Stimulated activated CD8-positive, alpha-beta memory T cell treated with anti-CD3 and anti-CD28 coated beads, Interleukin-12 subunit alpha, Interleukin-12 subunit beta, amount 100 ng/mL, for 1 hour (primary cell): ENCODE results near the gene AUTS2.

Source experiments
- DNase-seq: peaks from one replicate; pipeline ENCODE4 v3.0.0-alpha.2; 2020; ENCODE audit warnings: low read depth

AUTS2 gene

DNA sequence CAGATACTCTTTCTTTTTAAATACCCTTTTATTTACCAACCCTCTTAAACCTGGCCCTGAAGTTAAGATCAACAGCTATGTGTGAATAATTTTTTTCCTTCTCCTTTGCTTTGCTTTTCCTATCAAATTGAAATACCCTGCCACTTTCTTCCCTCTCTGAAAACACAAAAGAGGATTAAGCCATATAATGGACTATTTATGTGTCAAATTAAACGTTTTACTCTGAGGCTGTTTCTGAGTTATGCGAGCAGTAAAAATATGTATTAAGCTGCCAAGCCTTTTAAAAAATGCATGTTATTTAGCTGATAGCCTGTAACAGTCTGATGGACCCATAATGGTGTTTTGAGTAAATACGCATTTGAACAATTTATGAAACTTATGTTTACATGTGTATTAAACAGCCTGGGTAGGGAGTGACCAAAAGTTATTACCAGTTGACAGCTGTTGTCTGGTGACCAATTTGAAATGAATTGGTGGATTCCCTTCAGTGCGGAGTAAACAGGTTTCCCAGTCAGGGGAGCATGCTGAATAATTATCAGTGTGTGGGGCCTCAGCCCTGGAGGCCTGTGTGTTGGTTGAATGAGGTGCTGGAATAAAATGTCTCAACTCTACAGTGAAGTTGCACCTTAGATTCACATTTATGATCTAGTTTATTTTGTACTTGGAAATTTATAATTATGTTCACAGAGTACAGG is 89.6 kb downstream of the AUTS2 start:
- DNase-seq, result no peak

DNA sequence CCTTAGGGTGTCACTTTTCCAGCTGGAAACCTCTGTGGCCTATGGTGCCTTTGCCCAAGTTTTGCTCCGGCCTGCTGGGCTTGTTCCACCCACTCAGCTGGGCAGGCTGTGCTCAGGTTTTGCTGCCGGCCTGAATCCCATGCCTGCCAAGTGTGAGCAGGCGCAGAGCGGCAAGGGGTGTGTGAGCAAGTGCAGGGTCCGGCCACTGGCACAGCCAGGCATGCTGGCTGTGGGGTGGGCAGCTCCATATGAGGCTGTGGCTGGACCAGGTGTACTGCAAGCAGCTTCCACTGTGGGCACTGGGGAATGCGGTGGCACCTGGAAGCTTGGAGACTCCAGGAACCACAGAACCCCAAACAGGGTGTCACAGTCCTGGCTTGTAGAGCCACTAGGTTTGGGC is 92.1 kb downstream of the AUTS2 start:
- DNase-seq, result no peak

DNA sequence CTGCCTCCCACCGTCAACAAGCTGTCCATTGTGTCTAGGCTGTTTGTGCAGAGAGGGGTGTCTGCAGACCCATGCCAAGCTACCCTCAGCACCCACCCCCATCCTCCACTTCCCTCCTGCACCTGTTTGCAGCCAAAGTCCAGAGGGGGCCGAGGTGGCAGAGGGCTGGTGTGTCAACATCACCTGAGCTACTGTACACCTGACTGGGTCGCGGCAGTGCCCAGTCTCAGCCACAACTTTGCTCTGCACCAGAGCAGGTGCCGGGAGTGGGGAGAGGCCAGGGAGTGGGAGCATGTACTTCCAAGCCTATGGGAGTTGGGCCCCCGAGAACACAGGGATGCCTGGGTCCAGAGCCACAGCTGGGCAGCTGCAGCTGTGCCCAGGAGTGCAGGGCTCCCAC is 93.1 kb downstream of the AUTS2 start:
- DNase-seq, result no peak

DNA sequence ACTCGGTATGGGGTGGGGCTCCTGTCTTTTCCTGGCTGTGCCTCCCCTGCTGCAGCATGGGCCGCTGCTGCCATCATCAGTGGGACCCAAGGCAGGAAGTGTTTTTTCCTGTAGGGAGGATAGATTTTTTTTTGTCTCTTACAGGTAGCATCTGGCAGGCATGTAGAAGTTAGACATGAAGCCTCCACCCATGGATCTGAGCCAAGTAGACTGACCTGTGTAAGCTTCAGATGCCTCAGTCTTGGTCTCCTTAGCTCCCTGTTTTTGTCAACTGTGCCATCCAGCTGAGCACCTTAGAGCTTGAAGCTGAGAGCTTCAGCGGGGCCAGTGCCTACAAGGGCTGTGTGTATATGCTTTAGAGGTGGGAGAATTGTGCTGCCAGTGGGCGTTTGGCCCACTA is 93.5 kb downstream of the AUTS2 start:
- DNase-seq, result no peak

DNA sequence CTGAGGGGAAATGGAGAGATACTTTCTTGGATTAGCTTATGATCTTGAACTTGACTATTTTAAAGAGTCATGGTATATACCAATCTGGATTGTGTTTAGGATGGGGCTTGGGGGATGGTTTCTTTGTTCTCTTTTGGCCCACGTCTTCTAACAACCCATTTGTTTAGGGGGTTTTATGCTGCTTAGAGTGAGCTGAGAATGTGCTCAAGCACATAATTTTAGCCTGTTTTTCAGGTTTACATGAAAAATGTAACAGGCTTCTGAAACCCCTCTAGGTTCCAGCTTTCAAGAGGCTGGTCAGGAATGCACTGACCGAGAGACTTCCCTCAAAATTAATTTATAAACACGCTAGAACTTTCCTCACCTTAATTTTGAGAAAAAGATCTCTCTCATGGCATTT is 94.3 kb downstream of the AUTS2 start:
- no peak for DNase-seq

DNA sequence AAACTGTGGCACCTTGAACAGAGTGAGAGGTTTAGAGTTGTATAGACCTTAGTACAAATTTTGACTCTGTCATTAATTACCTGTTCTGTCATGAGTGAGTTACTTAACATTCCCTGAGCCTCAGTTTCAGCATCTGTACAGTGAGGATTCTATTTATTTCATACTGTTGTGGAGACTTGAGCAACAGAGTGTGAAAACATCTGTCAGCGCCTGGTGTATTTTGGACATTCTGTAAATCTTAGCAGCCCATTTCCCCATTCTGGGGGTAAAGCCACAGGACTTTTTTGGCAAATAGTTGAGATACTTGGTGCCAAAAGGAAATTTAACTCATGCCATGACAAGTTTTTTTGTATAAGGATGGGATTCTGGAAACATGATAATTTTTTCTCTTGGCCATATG is 94.8 kb downstream of the AUTS2 start:
- no peak for DNase-seq

DNA sequence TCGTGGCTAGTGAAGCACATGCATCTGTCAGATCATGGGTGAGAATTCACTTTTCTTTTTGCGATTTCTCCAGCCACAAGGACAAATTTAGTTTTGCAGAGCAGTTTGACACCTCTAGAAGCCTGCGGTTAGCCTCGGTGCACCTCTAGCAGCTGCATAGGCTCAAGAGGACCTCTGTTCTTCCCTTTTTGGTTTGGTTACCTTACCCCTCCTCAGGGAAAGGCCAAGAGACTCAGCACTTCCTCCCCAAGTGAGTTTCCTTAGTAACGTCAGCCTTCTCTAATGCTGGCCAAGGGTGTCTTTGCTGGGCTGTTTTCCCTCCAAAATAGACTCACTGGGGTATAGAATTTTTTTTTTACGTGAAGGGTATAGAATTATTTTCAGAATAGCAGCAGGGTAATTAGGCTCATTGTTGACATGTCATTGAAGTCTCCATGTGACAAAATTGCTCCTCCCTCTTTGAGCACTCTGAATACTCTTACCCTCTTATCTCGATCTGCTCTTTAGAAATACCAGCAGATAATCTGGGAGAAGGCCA is 97.8 kb downstream of the AUTS2 start:
- no peak for DNase-seq

DNA sequence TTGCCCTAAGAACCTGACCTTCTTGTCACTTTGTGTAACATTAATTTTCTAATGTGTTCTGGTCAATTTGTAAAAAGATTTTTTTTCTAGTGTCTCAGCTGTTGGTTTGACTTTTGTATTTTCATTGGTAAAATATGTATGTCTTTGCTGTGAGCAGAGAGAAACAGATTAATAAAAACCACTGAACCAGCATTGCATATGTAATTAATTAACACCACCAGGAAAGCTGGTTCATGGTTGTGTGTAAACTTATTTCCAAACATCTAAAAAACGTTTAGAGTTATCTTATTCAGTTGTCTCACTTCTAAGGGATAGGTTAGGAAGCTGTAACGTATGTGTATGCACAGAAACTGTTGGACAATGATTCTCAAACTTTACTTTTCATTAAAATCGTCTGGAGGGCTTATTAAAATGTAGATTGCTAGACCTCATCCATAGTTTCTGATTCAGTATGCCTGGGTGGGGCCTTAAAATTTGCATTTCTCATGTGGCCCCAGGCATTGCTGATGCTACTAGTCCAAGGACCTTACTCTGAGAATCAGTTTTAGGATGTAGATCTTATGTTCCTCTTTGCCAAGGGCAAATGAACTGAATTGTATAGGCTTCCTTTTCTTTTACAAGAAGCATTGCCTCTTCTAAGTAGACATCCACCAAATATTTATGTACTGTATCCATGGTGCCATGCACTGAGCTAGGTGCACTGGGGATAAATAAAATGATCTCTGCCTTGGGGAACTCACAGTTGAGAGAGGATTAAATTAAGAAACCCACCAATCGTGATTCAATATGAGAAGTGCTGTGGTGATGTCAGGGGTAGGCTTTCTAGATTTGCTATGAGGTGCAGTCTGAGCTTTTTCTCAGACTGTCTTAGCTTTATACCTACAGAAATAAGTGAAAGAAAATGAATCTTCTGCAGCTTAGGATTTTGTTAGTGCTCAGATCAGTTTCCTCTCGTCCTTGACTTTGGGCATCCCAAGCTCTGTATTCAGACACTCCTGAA is 98.7 kb downstream of the AUTS2 start:
- no peak for DNase-seq

DNA sequence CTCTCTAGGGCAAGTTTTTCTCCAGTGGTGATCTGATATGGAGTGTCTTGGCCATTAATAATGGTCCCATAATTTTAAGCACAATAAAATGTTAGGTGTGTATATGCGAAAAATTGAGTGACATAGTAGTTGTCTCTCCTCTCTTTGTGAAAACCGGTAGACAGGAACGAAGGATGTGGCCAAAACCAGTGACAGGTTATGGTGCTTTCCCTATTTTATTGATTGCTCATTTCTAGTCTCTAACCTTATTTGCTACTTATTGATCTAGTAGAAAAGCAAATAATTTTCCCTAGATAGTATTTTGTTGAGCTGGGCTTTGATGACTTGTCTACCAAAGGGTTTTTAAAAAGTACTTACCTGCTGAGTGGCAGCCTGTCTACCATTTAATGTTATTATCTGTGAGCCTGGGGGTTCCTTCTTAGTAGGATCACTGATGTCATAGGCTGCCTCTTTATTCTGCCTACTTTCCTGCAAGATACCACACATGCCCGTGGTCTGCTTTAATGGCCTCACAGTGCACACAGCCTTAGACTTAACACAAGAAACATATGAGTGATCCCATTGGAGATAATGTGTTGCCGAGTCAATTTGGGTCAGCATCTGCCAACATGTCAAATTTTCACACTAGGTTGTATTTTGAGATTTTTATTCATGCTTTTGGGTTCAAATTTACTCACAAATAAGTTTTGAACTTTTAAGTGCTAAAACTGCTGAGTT is 100.0 kb downstream of the AUTS2 start:
- no peak for DNase-seq

DNA sequence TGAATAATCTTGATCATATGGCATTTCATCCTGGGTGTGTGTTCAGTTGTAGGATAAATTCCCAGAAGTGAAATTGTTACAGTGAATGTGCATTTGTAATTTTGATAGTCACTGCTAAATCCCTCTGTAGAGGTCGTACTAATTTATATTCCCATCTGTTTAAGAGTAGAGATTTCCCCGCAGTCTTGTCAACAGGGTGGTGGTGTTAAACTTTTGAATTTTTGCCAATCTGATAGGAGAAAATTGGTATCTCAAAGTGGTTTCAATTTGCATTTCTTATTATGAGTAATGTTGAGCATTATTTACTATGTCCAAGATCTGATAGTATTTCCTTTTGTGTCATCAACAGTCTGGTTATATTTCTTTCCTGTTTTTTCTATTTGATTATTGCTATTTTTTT is 101.7 kb downstream of the AUTS2 start:
- DNase-seq, result no peak

DNA sequence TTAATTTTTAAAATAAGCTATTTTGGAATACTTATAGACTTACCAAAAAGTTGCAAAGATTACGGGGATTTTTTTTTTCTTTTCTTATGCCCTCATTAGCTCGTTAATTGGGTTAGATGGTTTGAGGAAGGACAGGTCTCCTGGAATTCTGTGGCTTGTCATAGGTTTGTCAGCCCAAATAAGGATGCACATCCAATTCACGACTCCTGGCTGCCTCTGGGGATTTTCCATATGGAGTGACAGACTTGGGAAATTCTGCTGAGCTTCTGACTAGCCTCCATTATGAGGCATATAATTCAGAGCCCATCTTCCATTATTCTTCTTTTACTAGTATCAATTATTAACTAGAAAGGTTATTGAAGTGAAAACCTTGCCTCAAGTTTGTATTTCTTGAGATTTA is 102.1 kb downstream of the AUTS2 start:
- no peak for DNase-seq

DNA sequence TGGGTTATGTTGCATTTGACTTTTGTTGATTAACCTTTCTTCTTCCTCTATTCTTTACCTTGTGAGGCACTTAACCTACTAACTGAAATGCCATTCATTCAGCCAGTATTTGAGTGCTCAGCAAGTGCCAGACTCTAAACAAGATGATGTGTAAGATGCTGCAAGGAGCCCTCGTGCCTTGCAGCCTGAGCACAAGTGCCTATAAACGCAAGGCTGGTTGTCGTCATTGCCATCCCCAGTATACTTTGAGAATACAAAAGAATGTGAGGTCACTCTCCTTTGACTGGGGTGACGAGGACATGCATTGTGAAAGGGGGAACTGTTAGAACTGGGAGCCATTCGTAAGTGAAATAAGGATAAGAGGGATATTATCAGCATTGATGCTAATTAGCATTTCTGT is 103.0 kb downstream of the AUTS2 start:
- DNase-seq, result no peak

DNA sequence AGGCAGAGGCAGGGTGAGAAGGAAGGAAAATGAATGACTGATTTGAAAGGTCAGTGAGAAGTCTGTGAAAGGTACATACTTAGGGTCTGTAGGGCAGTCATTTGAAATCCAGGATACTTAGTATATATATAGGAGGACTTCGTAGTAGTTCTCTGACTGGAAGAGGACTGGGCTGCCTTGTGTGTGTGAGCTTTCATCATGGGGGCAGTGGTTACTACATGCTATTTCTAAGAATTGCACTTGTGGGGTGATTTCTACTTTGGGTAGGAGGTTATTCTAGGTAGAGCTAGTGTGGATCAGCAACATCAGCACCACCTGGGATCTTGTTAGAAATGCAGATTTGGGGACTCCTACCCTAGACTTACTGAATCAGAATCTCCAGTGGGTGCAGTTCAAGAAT is 104.1 kb downstream of the AUTS2 start:
- DNase-seq, result no peak

DNA sequence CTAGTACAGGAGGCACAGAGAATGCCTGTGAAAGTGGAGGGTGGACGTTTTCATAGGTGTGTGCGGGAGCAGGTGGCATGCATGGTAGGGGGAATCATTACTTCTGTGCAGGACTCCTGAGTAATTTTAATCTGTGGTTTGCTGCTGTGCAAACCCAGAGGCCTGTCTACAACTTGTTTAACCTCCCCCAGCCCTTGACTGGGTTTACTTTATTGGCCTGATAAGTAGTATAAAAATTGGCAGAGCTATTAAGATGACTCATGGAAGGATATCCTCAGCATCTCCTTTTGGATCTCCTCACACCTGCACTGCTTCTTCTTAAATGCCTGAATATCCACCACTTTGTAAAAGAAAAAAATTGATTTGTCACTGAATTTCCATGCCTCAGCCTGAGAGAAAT is 104.8 kb downstream of the AUTS2 start:
- no peak for DNase-seq

DNA sequence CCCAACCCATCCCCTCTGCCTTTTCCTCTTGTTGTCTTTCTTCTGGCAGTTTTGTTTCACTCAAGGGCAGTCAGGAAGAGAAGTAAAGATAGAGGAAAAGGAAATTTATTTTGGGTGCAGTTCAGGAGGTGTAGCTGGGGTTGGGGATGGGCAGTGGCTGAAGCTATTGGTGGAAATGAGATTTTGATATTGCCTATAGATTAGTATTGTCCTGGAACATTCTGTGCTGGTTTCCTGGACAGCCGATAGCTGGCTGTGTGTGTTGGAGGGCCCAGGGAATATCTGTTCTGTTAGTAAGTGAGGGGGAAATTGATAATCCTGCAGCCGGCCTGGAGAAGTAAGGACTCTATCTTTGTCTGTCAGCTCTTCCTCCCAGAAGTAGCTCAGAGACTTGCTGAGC is 107.8 kb downstream of the AUTS2 start:
- DNase-seq, result no peak

DNA sequence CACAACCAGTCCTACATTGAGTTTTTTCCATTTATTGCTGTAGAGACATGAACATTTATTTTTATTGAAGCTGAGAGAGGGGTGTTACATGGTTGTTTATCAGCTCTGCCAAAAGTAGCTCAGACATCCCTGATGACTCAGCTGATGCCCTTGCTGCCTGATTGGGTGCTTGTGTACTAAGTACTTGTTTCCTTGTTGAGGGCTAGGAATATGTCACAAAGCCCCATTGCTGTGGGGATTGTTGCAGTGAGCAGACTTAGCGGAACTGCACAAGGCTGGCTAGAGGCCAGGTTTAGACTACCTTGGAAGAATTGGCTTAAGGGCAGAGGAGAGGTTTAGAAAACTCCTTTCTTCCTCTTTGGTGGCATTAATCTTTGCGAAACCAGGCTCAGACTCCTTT is 110.6 kb downstream of the AUTS2 start:
- DNase-seq, result no peak

DNA sequence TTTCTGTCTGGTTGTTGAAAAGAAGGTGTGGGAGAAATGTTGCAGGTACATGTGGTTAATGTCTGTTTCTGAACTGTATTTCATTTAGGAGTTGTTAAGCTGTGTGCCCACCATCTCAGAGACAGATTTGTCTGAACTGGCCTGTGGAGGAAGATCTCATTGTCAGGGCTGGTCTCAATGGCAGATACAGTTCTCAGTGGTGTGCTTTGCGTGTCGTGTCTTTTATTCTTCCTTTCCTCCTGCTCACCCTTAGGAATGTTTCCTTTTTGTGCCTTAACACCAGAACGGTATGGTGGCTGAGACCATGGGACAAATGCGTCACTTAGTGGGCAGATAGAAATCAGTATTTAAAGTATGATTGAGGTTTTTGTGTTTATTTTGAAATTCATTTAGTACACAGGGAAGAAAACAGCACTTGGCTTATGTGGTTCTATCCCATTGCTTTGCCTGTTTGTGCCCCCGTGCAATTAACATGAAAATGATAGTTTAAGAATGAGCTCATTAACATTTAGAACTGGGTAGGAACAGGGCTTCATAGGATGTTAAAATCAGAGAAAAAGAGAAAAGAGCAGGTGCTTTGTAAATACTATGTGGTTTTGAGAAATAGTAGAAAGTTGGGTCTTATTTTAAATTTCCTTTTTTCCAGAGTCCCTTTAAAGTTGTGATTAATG is 112.6 kb downstream of the AUTS2 start:
- DNase-seq, result no peak

DNA sequence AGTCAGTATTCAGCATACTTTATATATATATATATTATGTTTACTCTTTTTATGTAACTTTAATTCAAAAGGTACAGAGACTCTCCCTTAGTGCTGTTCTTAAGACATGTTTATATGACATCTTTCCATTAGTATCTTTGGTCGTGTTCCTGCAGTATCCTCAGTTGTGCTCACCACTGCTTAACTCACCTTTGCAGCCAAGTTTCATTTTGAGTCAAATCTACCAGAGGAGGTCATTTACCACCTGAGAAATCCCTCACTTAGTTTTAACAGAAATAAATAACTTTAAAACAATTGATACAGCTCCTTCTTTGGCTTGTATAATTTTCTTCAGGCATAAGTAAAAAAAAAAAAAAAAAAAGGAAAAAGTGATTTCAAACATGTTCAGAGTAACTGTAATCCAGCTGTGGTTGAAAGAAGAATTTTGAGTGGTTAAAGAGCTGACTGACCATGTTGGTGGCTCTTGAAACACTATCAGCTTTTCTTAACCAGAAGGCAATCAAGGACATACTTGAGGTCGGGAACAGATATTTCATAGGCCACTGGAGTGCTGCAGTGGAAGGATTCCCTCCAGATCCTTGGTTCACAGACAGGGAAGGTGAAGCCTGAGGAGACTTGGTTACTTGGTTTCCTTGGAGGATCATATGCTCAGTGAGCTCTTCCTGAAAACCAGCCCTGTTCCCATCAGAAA is 116.8 kb downstream of the AUTS2 start:
- DNase-seq, result no peak

DNA sequence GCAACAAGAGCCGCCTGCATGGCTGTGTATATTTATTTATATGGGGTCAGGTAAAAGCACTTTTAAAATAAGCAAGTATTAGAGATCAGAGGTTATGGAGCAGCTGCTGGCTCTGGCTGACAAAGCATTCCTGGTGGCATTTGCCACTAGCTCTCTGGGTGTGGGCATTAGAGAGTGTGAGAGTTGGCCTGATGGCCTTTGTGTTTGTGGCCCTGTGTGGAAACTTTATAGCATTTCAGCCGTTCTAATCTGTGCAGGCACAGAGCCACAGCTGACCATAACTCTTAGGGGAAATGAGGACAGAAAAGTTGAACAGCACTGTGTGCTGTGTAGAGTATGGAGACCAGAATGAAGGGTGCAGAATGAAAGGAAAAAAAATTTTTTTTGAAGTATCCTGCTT is 118.9 kb downstream of the AUTS2 start:
- no peak for DNase-seq

DNA sequence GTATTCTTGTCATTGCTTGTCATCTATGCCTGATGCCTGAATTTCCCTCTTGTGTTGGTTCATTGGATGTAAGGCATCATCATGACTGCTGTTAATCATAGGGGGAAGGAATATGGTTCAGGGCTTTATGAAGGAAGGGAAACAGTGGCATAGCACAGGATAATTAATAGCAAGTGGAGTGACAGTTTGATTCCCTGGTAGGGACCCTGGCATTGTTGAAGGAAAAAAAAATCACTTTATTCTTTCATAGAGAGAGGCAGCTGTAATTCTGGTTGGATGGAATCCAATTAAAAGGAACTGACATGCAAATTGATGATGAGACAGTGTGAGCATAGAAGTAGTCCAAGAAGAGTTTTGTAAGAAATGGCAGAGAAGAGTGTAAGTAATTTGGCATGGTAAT is 121.4 kb downstream of the AUTS2 start:
- no peak for DNase-seq

DNA sequence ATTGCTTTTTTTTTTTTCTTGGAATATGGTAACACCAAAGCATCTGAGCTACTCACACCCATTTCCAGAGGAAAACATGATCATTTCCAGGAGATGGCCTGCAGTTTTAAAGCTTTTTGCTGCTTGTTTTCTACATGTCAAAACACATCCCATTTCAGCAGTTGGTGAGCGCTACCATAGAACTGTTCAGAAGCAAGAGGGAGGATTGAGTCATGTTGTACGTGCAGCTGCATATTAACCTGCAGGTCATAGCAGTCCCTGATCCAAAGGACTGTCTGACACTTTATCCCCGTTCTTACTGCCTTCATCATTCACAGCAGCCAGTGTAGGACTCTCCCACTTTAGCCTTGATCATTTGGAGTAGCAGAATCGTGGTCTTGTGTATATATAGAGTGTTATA is 124.6 kb downstream of the AUTS2 start:
- DNase-seq, result no peak
